ENCODE data around the gene LTF. TPM values are rescaled to one million over a fixed set of nuclear protein-coding genes. Genes with fewer than 3 reads are reported as not detected.

The LTF gene
- total and polyA plus RNA-seq, 9 of the 15 experiments (the other 6 are each of a cell fraction or from before 2014, with no cell fraction given), result 0.07 TPM; not detected in 8

GRCh38 chr3:46400846-46401245 lies 63.9 kb downstream of the LTF start:
- POLR2A ChIA-PET, result interaction anchor here (1.3 to 1.7 kb wide), 2 partner anchors 8 to 46 kb away, joined by 3 to 7 read pairs; partner anchors contain the start of gene CCR2
- no peak overlapping the region for H3K4me2 ChIP-seq (ENCODE audit: insufficient read depth, low read length)
- H4K20me1 ChIP-seq (replicated peaks; ENCODE audit: control insufficient read depth, insufficient read depth, low read length), result no peaks in the 10 kb centered on the region
- ATAC-seq, result no peak
- H3K36me3 ChIP-seq (ENCODE audit: control insufficient read depth, insufficient read depth, low read length), result no peaks in the 10 kb centered on the region
- no TSS peak for BruUV-seq (replicated peaks)
- no peaks in the 10 kb centered on the region for H3K9me3 ChIP-seq (replicated peaks; ENCODE audit: control insufficient read depth, insufficient read depth, low read depth, low read length)
- in situ Hi-C loops (cut with MboI) (loop anchor here (25.0 kb wide), 1 partner anchor 1364 kb away; the partner anchor contains the start of gene CLEC3B), intact Hi-C loops (cut with micrococcal nuclease) (no loop called here)
- H2AFZ ChIP-seq (ENCODE audit: low read depth, low read length), result no peak overlapping the region
- no peak overlapping the region for H3K4me3 ChIP-seq
- no peaks in the 10 kb centered on the region for H3K79me2 ChIP-seq (ENCODE audit: control insufficient read depth, insufficient read depth, low read length)
- H3K27me3 ChIP-seq (ENCODE audit: control insufficient read depth in 2 of 2, insufficient read depth in 2 of 2, low read length in 2 of 2), result peaks cover 0 to 10% of the 10 kb centered on the region in 2 experiments; a peak in 2 of 5 replicates
- no peak overlapping the region for H3K27ac ChIP-seq (ENCODE audit: extremely low read depth, low read depth, low read length)
- DNase-seq (ENCODE audit: extremely low read depth in 1 of 4, low spot score in 3 of 4), result no peak
- no peak for FAIRE-seq
- peaks cover 16 to 41% of the 10 kb centered on the region in 2 experiments for H3K4me1 ChIP-seq (replicated peaks in 1 of 2; ENCODE audit: control insufficient read depth in 2 of 2, insufficient read depth in 2 of 2, low read length in 2 of 2)
- no peak overlapping the region for H3K9ac ChIP-seq (ENCODE audit: insufficient read depth in 1 of 2, low read depth in 2 of 2, low read length in 2 of 2)
- 19% methylated on average over 5 of the region's 5 CpGs for WGBS (ENCODE audit: insufficient coverage, low coverage, missing lambda C conversion rate)
- H3K9me1 ChIP-seq (ENCODE audit: control insufficient read depth, insufficient read depth, low read length), result no peaks in the 10 kb centered on the region
- CTCF ChIA-PET (ENCODE audit: low intra/inter-chr PET ratio), result no interaction called here
- TF ChIP-seq ZBTB40 (IDR thresholded peaks at IDR 0.05) (no peak), ZBTB40 (CRISPR knock-in tag; IDR thresholded peaks at IDR 0.05) (no peak), RBFOX2 (IDR thresholded peaks at IDR 0.05; ENCODE audit: low read depth, low read length) (no peak), MEIS2 (IDR thresholded peaks at IDR 0.05; ENCODE audit: partially characterized antibody) (peak; percentile 73), ASH1L (IDR thresholded peaks at IDR 0.05; ENCODE audit: borderline replicate concordance, low read depth, partially characterized antibody) (no peak), ZNF512 (tag; IDR thresholded peaks at IDR 0.05) (peak; percentile 51; the same call in 1 of the 2 replicates), BRD4 (IDR thresholded peaks at IDR 0.05) (0 out of 2 replicates have a peak, but pooled peaks have one; percentile 43), TCF7 (IDR thresholded peaks at IDR 0.05; ENCODE audit: borderline replicate concordance) (no peak), EGR1 (conservative IDR thresholded peaks at IDR 0.05) (peak; percentile 39), MAX (CRISPR knock-in tag; IDR thresholded peaks at IDR 0.05) (no peak)

Data from K562 (cell line).